Nephron (organoid): ENCODE results near the gene AMN.

ENCODE experiments used
- H3K27ac Mint-ChIP-seq, 3 experiments: 2 replicates each; pipeline ENCODE4 v1.8.0; 2020; ENCODE audit warnings: mixed read lengths in 3 of 3, mild to moderate bottlenecking in 2 of 3, moderate library complexity in 1 of 3
- H3K27me3 Mint-ChIP-seq: 2 replicates; pipeline ENCODE4 v1.8.0; 2021; ENCODE audit warnings: low read depth, mild to moderate bottlenecking, moderate library complexity, mixed read lengths
- H3K36me3 Mint-ChIP-seq: 2 replicates; pipeline ENCODE4 v1.8.0; 2020; ENCODE audit warnings: low read depth, mixed read lengths
- H3K4me1 Mint-ChIP-seq: 2 replicates; pipeline ENCODE4 v1.8.0; 2020; ENCODE audit warnings: mixed read lengths
- H3K4me3 Mint-ChIP-seq, 3 experiments: 2 replicates each; pipeline ENCODE4 v1.8.0; 2020; ENCODE audit warnings: mild to moderate bottlenecking in 3 of 3, mixed read lengths in 3 of 3, moderate library complexity in 2 of 3
- H3K9me3 Mint-ChIP-seq: 2 replicates; pipeline ENCODE4 v1.8.0; 2020; ENCODE audit warnings: mixed read lengths
- CTCF ChIP-seq, 3 experiments: fragments of 200-600 bp; sonication (generic); IDR thresholded peaks; one replicate each; pipeline ENCODE4 v1.5.0; 2021; ENCODE audit warnings: antibody characterized with exemption in 3 of 3; ENCODE audit not compliant: unreplicated experiment in 3 of 3

Gene AMN

GRCh38 chr14:102878970-102879460 lies 43.4 kb upstream of the AMN start:
- H3K4me3 Mint-ChIP-seq = no peak overlapping the region
- peaks cover 17% of the 10 kb centered on the region for H3K4me1 Mint-ChIP-seq
- no peak overlapping the region for H3K27ac Mint-ChIP-seq
- H3K9me3 Mint-ChIP-seq = no peaks in the 10 kb centered on the region
- peaks cover 6% of the 10 kb centered on the region for H3K36me3 Mint-ChIP-seq
- no peak for TF ChIP-seq CTCF (IDR thresholded peaks at IDR 0.05; ENCODE audit: unreplicated experiment in 3 of 3)
- H3K27me3 Mint-ChIP-seq = no peaks in the 10 kb centered on the region

- no peak overlapping the region for H3K27ac Mint-ChIP-seq
- no peaks in the 10 kb centered on the region for H3K27me3 Mint-ChIP-seq
- H3K4me1 Mint-ChIP-seq = peaks cover 6% of the 10 kb centered on the region
- TF ChIP-seq CTCF (IDR thresholded peaks at IDR 0.05; ENCODE audit: unreplicated experiment in 3 of 3) = no peak
- H3K9me3 Mint-ChIP-seq = no peaks in the 10 kb centered on the region
- H3K4me3 Mint-ChIP-seq = no peak overlapping the region
- H3K36me3 Mint-ChIP-seq = peaks cover 19% of the 10 kb centered on the region
These were observed 40.1 kb upstream of the AMN start for GRCh38 chr14:102882226-102882906.

- no peak for TF ChIP-seq CTCF (IDR thresholded peaks at IDR 0.05; ENCODE audit: unreplicated experiment in 3 of 3)
- H3K4me3 Mint-ChIP-seq = no peak overlapping the region
- no peaks in the 10 kb centered on the region for H3K27me3 Mint-ChIP-seq
- peaks cover 6% of the 10 kb centered on the region for H3K4me1 Mint-ChIP-seq
- no peak overlapping the region for H3K27ac Mint-ChIP-seq
- H3K36me3 Mint-ChIP-seq = peaks cover 23% of the 10 kb centered on the region
- H3K9me3 Mint-ChIP-seq = no peaks in the 10 kb centered on the region
These were observed 39.3 kb upstream of the AMN start for GRCh38 chr14:102883089-102883541.

- H3K9me3 Mint-ChIP-seq = no peaks in the 10 kb centered on the region
- no peak for TF ChIP-seq CTCF (IDR thresholded peaks at IDR 0.05; ENCODE audit: unreplicated experiment in 3 of 3)
- no peak overlapping the region for H3K4me3 Mint-ChIP-seq
- no peak overlapping the region for H3K27ac Mint-ChIP-seq
- peaks cover 27% of the 10 kb centered on the region for H3K36me3 Mint-ChIP-seq
- no peaks in the 10 kb centered on the region for H3K27me3 Mint-ChIP-seq
- peaks cover 6% of the 10 kb centered on the region for H3K4me1 Mint-ChIP-seq
These were observed 38.9 kb upstream of the AMN start for GRCh38 chr14:102883554-102883953.

GRCh38 chr14:102885737-102886447 lies 36.6 kb upstream of the AMN start:
- Mint-ChIP-seq H3K4me1 (peaks cover 6% of the 10 kb centered on the region), H3K36me3 (peaks cover 36% of the 10 kb centered on the region), H3K9me3 (no peaks in the 10 kb centered on the region), H3K27me3 (no peaks in the 10 kb centered on the region), H3K4me3 (no peak overlapping the region), H3K27ac (no peak overlapping the region)
- TF ChIP-seq CTCF (IDR thresholded peaks at IDR 0.05; ENCODE audit: unreplicated experiment in 3 of 3) = no peak
